ENCODE measurements around the gene CEP170. TPM values are rescaled to one million over a fixed set of nuclear protein-coding genes. Genes with fewer than 3 reads are reported as not detected.

Gene CEP170
- total RNA-seq, 1 experiment from 2014 or later, result 97.7 TPM

DNA sequence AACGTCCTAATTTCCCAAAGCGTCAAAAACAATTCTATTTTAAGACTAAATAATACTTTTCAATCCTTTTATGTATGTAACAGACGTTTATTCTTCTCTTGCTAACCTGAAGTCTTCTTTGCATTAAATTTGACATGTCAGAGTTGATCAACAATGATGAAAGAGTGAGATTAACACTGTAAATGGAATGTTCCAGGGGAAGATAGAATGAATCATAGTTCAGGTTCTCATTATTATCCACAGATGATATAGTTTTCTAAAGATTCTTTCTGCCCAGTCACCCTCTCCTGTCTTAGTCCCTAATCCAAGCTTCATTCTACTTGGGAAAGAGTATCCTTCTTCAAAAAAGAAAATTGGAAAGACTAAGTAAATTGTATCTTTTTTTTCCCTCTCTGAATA lies 39.6 kb upstream of the CEP170 start:
- DNase-seq, result no peak
- Histone ChIP-seq H3K4me2 (ENCODE audit: insufficient read depth, insufficient read length, low read length) (no peak overlapping the region), H2AK5ac (ENCODE audit: insufficient read length, low read length) (no peak overlapping the region), H3T11ph (ENCODE audit: low read length) (no peak overlapping the region), H3K9me3 (ENCODE audit: control insufficient read depth, low read depth, low read length) (no peaks in the 10 kb centered on the region), H4K20me1 (ENCODE audit: control insufficient read depth, insufficient read depth, insufficient read length) (no peaks in the 10 kb centered on the region), H2BK15ac (ENCODE audit: low read depth, low read length) (no peak overlapping the region), H3K4me1 (ENCODE audit: insufficient read depth, low read length) (no peaks in the 10 kb centered on the region; the same call in 1 of the 2 replicates), H3K9ac (ENCODE audit: extremely low read depth, insufficient read length, low read length) (no peak overlapping the region), H3K14ac (ENCODE audit: insufficient read depth, low read length) (no peak overlapping the region), H4K5ac (ENCODE audit: insufficient read length, low read depth, low read length) (no peak overlapping the region), H4K91ac (ENCODE audit: insufficient read length, low read depth, low read length) (no peak overlapping the region), H3K23ac (ENCODE audit: insufficient read length, low read depth, low read length) (no peak overlapping the region), H3K27ac (ENCODE audit: insufficient read length, low read depth, low read length) (no peak overlapping the region), H2BK12ac (ENCODE audit: insufficient read length, low read depth, low read length) (no peak overlapping the region), H3K79me1 (ENCODE audit: insufficient read depth, low read depth, low read length, poor library complexity, severe bottlenecking) (no peaks in the 10 kb centered on the region), H2AFZ (ENCODE audit: low read length) (no peak overlapping the region), H2BK20ac (ENCODE audit: low read depth, low read length, poor library complexity, severe bottlenecking) (no peak overlapping the region), H3K18ac (ENCODE audit: insufficient read length, low read depth, low read length) (no peak overlapping the region), H3K27me3 (ENCODE audit: insufficient read depth, low read length) (no peaks in the 10 kb centered on the region), H3K4ac (ENCODE audit: low read depth, low read length) (no peak overlapping the region), H2BK120ac (ENCODE audit: low read depth, low read length, poor library complexity, severe bottlenecking) (no peak overlapping the region), H4K8ac (replicated peaks; ENCODE audit: insufficient read length, low read depth, low read length) (no peak overlapping the region), H2BK5ac (ENCODE audit: insufficient read length, low read length) (no peak overlapping the region), H3K56ac (ENCODE audit: insufficient read length, low read depth, low read length) (no peak overlapping the region), H3K23me2 (ENCODE audit: insufficient read length, low read depth, low read length, poor library complexity, severe bottlenecking) (no peaks in the 10 kb centered on the region), H3K79me2 (ENCODE audit: insufficient read depth, low read length) (no peaks in the 10 kb centered on the region)
- H3K36me3 Mint-ChIP-seq (ENCODE audit: insufficient read depth in 1 of 3, low read depth in 3 of 3), result no peaks in the 10 kb centered on the region; a peak in 1 of 7 replicates
- H3K9me3 Mint-ChIP-seq, result peaks cover 0 to 6% of the 10 kb centered on the region in 2 experiments; a peak in 1 of 5 replicates
- H3K4me3 Mint-ChIP-seq, result no peak overlapping the region
- H3K4me1 Mint-ChIP-seq, result peaks cover 14 to 29% of the 10 kb centered on the region in 2 experiments
- no CpG with 5 or more reads among the region's 3 CpGs for WGBS (ENCODE audit: extremely low coverage, insufficient read length, low lambda C conversion rate)
- no peaks in the 10 kb centered on the region for H3K27me3 Mint-ChIP-seq (ENCODE audit: low read depth)
- TF ChIP-seq, protein P1, sequence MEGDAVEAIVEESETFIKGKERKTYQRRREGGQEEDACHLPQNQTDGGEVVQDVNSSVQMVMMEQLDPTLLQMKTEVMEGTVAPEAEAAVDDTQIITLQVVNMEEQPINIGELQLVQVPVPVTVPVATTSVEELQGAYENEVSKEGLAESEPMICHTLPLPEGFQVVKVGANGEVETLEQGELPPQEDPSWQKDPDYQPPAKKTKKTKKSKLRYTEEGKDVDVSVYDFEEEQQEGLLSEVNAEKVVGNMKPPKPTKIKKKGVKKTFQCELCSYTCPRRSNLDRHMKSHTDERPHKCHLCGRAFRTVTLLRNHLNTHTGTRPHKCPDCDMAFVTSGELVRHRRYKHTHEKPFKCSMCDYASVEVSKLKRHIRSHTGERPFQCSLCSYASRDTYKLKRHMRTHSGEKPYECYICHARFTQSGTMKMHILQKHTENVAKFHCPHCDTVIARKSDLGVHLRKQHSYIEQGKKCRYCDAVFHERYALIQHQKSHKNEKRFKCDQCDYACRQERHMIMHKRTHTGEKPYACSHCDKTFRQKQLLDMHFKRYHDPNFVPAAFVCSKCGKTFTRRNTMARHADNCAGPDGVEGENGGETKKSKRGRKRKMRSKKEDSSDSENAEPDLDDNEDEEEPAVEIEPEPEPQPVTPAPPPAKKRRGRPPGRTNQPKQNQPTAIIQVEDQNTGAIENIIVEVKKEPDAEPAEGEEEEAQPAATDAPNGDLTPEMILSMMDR (conservative IDR thresholded peaks at IDR 0.05), result no peak
- H3K27ac Mint-ChIP-seq, result no peak overlapping the region
